KG1 (cell line): Measurements from ENCODE around the gene AASS.
A peak's percentile ranks its signal among the peaks of the same experiment; 100 is the strongest.

ENCODE experiments used
- DNase-seq: peaks from one replicate; lab custom pipeline; 2025; lab: John Stamatoyannopoulos, UW

Gene AASS

DNA sequence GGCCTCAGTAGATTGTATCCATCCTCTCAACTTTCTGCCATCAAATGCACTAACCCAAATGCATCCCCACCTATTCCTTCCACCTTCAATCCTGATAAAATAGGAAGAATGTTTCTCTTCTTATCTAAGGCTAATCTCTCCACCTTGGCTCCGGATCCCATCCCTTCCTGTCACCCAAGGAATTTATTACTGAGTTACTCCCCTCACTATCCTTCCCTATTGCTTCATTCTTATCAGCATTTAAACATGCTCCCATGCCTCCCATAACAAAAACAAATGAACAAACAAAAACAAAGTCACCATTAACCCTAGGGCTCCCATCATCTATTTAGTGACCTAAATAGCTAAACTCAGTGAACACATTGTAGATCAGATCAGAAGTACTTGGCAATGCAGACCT lies 25.3 kb downstream of the AASS start:
- no peak for DNase-seq

DNA sequence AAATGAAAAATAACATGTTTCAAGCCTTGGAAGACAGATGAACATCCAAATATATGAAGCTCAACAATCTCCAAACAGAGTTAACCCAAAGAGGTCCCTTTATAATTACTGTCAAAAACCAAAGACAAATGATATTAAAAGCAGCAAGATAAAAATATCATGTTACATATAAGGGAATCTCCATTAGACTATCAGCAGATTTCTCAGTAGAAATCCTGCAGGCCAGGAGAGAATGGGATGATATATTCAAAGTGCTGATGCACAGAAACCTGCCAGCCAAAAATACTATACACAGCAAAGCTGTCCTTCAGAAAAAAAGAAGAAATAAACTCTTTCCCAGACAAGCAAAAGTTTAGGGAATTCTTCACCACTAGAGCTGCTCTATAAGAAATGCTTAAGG lies 41.0 kb downstream of the AASS start:
- no peak for DNase-seq

DNA sequence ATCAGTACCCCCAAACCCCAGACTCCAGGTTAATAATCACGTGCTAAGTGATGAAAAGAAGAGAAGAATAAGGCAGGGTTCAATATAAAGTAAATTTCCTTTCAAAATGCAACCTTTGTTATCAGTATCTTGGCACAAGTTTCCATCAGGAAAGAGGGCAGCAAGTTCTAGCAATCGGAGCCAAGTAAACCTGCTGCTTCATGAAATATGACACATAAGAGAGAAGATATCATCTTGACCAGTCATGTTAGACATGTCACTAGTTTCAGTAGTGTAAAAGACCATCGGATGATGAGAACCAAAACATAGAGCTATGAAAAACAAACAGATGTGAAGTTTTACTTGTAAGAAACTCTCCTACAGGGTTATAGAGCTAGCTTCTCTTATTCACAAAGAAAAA lies 44.0 kb downstream of the AASS start:
- no peak for DNase-seq

DNA sequence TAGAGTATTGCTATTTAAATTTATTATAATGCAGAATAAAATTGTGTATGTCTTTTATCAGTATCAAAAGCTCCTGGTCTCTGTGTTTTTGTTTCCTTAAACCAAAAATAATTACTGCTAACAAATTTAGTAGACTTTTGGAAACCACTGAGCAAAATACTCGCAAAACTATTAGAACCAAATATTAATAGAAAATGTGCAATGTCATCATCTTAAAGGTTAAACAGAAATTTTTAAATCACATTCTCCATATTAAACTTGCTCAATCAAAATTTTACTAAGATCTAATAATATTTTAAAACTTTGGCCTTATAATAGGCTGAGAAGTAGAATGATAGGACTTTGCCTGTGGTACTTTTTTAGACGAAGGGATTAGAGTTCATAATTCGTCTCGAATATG lies 48.4 kb downstream of the AASS start:
- no peak for DNase-seq

DNA sequence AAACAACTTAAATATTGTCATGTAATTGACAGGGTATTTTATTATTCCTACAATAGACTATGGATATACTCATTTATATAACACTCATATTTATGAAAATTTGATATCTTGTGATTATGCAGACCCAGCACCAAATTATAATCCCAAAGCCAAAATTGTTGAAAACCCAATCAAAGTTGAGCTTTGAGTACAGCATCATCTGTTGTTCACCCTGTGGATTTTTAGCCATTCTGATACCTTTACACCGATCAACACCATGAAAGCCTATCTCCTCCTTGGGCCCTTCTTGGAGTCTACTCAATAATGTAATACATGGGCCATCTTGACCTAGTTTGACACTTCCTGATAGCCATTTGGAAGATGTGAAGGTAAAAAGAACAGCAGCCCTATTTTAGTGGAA lies 49.5 kb downstream of the AASS start:
- no peak for DNase-seq

DNA sequence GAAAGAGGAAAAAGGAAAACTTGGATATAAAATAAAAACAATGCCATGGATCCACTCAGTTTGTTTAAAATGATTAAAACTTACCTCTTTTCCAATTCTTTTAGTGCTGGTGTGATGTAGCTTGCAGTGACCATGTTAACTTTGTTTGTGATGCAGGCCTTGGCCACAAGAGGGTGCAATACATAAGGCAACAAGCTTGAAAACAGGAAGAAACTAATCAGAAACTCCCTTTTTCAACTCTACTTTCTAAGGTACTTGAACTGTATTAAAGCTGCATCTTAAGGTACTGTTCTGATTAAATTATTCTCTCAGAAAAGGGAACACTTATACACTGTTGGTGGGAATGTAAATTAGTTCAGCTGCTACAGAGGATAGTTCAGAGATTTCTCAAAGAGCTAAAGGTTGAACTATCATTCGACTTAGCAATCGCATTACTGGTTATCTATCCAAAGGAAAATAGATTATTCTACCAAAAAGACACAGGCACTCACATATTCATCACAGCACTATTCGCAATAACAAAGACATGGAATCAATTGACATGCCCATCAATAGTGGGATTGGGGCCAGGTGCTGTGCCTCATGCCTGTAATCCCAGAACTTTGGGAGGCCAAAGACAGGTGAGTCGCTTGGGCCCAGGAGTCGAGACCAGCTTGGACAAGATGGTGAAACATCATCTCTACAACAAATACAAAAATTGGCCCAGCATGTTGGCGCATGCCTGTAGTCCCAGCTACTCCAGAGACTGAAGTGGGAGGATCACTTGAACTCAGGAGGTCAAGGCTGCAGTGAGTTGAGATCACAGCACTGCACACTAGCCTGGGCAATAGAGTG lies 50.9 kb downstream of the AASS start:
- DNase-seq = peak; percentile 18

DNA sequence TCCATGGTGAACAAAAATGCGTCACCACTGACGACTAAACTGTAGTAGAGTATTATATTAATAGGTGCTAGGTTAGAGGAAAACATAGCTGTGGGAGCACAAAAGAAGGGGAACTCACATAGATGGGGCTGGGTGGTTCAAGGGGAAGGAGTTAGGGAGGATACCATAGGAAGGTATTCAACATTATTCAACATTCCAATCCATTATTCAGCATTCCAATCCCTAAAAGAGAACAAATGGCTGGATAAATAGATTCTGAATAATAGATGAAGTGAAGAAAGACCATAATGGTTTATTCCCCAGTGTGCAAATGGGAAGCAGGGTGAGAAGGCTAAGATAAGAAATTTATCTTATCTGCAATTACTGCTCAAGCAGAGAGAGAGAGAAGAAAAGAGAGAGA lies 61.4 kb downstream of the AASS start:
- no peak for DNase-seq

DNA sequence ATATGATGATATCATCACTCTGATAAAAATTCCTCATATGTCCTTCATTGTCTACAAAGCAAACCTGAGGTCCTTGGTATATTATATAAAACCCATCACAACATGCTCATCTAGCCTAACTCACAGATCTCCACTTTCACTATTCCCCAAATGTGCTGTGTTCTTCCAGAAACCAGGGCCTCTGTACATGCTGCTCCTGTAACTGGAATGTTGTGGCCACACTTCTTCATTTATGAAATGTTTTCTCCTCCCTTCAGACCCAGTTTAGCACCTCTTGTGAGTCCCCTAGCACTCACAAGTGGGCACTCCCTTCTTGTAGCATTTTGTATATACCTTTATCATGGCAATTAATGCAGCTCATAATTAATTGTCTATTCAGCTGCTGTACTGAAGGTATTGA lies 61.9 kb downstream of the AASS start:
- no peak for DNase-seq

DNA sequence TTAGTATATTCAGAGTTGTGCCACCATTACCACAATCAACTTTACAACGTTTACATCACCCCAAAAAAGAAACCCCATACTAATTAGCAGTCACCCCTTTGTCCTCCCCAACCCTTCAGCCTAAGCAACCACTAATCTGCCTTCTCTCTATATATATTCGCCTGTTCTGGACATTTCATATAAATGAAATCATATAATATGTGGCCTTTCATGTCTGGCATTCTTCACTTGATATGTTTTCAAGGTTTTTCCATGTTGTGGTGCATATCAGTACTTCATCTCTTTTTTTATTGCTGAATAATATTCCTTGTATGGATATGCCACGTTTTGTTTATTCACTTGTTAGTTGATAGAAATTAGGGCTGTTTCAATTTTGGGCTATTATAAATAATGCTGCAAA lies 70.4 kb downstream of the AASS start:
- no peak for DNase-seq

DNA sequence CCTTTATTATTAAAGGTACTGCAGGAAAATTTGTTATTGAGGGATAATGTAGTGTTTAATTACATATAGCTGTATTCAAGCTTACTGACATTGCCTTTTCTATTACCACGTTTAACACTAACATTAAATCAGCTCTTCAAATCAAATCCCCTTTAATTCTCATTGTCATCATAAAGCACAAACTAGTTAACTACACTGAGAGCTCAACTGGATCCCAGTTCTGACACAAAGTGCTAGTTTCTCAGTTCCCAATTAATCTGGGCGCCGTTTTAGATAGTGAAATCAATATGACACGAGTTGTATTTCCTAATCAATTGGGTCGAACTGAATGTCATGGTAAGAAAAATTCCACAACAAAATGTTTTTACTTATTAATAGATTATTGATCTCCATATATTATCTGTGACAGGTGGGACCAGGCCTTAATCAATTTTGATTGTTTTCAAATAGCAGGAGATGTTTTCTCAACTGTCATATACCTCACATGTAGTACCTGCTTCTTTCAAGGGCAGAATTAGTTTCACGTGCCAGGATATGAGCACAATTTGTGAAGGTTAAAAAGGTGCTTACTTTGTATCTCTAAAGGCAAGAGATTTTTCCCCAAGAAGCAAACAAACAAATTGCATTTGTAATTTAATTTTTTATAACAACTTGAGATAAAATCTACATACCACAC lies 71.0 kb downstream of the AASS start:
- DNase-seq = no peak

DNA sequence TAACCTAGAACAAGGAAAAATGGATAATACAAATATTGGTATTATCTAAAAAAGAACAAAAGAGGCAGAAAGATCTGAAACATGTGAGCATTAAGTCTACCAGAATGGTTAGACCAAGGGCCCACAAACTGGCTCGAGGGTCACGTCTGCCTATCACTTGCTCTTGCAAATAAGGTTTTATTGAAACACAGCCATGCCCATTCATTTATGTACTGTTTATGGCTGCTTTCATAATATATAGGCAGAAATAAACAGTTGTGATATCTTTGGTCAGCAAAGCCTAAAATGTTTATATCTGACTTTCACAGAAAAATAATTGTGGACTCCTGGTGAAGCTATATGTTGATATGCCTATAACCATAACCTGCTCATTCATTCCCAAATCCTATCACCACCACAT lies 71.8 kb downstream of the AASS start:
- DNase-seq = no peak

DNA sequence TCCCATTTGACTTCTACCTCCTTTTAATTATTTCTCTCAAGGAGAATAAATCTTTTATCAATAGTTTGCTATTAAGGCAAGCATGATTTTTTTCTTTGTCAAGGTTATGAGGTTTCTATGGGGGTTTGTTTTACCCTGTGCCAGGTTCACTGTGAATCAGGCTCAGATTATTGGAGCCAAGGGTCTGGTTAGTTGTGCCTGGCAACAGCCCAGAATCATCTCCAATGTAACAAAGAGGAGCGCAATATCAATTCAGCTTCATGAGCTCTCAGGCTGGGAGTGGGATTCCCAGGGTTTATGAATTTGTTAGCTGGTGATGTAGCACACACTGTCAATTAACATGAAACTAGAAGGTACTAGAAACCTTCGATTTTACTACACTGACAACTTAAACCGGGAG lies 73.2 kb downstream of the AASS start:
- no peak for DNase-seq

DNA sequence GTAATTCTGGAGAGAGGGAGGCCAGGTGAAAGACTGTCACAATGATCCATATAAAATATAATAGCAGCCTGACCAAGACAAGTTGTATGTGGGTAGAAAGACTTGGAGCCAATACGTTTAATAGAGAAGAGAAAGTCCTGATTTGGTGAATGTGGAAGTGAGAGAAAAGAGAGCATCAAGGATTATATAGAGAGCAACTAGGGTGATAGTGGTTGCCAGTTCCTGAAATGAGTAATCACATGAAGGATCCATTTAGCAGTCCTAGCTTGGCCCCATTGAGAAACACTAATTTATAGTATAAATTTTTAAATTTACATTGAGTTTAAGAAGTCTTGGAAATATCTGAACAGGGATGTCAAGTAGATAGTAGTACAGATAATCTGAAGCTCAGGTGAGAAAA lies 74.0 kb downstream of the AASS start:
- no peak for DNase-seq

DNA sequence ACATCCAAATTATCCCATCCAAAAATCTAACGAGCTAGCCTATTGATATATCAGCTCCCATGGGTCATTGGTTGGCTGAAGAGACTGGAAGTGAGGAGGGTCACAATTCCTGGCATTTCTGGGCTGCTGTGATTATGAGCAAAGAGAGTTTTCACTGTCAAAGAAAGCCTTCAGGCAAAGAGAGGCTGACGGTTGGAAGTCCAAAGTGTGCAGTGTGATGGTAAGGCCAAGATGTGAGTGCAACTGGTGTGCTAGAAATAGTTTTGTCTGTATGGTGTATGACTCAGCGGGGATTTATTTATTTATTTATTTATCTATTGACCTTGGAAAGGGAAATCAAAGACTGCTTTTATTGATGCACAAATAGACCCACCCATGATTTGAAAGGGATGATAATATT lies 75.0 kb downstream of the AASS start:
- no peak for DNase-seq

DNA sequence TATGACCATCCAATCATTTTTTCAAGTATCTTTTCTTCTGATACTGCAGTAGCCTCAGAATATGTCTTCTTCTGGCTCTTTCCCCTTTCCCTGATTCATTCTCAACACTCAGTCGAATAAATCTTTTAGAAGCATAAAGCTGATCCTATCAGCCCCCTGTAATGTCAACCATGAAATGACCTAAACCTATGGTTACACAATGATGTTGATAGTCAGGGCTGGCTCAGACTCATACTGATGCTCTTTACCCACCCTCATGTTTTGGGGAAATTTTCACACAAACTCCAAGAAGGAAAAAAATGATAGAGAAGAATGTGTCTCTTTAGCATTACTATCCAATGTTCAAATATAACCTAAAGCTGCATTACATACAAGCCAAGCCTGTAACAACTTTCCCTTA lies 76.0 kb downstream of the AASS start:
- DNase-seq = no peak

DNA sequence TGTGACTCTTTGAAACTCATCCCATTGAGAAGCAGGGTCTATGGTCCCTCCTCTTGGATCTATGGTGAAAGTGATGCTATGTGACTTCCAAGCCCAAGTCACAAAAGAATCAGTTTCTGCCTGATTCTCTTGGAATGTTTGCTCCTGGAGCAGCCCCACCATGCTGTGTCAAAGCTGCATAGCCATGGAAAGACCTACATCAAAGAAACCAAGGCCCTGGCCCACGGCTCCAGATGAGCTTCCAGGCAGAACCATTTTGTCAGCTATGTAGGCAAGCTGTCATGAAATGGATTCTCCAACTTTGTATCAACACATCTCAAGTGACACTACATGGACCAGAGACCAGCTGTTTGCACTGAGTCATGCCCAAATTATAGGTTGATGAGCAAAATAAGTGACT lies 77.0 kb downstream of the AASS start:
- no peak for DNase-seq

DNA sequence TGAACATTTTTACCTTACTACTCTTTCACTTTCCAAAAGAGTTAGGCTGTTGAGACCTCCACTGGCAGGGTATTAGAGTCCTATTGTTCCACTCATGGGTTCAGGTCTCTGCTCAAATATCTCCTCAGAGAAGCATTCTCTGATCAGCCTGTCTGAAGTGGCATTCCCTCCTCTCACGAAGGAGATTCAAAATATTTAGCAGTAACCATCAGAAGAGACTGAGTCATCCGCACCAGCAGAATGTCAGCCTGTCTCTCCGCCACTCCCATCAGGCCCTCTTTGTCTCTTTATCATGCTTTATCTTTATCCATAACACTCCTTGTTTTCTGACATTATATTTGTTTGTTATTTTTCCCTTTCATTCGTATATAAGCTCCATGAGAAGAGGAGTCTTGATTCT lies 79.1 kb downstream of the AASS start:
- DNase-seq = no peak

DNA sequence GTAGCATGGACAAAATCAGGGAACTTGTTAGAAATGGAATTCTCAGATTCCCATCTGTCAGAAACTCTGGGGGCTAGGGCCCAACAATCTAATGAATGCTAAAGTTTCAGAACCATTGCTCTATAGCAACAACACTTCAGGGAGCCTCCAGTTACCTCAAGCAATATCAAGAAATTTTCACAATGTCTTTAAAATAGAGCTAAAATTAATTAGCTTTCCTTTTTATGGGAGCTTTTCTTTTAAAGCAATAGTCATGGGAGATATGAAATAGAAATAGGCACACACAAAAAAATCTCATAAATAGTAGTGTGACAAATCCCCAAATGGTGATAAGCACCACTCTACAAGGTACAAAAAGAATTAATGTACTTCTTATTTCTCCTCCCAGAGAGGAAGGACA lies 80.9 kb downstream of the AASS start:
- no peak for DNase-seq

DNA sequence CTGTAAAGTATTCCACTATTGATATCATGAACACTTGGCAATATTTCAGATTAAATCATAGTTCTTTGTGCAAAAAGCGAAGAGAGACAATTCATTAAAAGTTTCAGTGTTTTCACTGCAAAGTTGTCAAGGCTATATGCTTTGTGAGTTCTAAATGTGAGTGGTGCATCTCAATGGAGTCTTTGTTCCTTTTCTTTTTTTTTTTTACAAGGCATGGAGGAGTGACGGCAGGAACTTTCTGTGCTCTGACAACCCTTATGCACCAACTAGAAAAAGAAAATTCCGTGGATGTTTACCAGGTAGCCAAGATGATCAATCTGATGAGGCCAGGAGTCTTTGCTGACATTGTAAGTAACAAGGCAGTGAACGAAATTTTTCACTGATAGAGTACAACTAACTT lies 84.5 kb downstream of the AASS start:
- DNase-seq = no peak

DNA sequence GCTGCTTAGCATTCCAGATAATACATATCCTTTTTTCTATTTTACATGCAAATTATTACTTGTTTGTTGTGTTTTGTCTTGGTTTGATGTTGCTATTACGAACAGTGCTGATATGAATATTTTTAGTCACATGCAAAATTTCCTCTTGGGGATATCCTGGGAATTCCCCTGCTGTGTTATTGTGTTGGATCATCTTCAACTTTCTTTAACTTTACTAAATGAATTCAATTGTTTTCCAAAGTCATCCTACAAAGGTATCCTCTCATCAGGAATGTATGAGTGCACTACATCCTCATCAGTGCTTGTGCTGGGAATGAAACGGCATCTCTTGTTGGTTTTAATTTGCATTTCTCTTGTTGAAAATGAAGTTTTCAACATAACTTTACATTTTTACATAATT lies 87.1 kb downstream of the AASS start:
- DNase-seq = no peak

DNA sequence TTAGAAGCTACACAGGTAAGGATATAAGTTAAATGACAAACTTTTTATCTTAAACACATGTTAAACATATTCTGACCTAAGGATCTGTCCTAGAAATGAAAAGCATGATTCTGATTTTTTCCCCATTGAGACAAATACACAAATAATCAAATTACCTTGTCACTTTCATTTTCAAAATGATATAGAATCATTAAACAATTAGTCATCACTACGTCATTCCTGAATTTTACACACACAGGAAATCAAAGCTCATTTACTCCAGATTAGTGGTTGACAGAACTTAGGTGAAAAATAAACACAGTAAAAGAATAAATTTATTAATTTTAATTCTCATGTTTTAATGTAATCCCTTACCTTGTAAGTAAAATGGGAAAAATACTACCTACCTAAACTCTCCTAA lies 89.0 kb downstream of the AASS start:
- no peak for DNase-seq

DNA sequence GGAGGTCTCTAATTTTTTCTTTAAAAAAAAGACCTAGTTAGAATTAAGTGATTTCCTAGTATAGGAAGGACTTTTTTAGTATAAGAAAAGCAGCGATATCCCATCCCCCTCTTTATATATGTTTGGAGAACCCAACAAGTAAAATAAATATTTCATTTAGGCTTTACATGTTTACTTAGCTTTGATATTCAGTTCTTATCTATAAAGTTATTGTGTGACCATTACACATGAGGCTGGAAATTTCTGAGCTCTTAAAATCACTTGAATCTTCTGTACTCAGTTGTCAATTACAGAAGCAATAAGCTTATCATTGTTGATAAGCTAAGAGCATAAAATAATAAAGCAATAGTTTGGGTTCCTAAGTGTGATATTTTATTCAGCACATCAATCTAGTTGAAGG lies 89.7 kb downstream of the AASS start:
- DNase-seq = no peak

DNA sequence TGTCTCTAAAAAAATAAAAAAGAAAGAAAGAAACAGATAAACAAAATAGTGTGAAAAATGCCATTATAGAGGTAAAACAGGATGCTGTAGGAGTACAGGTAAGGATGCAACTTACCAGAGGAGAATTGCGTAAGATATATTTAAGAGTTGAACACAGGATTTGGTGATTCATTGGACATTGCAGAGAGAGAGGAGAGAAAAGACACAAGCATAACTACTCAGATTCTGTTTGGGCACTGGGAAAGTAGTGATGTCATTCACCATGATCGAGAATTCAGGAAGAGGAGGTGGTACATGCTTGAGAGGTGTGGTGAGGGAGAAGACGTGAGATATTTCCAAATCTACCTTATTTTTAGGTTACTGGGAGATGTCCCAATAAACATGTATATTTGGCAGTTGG lies 97.6 kb downstream of the AASS start:
- no peak for DNase-seq

DNA sequence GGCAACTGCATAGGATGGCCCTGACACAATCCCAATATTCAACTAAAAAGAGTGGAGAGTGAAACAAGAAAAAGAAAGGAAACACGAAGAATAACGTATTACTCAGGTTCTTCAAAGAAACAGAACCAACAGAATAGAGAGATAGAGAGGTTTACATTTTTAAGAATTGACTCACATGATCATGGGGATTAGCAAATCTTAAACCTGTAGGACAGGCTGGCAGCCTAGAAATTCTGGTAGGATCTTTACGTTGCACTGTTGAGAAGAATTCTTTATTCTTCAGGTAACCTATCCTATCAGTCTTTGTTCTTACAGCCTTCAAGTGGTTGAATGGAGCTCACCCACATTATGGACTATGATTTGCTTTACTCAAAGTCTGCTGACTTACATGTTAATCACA lies 103.9 kb downstream of the AASS start:
- no peak for DNase-seq
